OCI-LY7 (cell line): ENCODE results near the gene DCDC2C.

Source experiments
- CTCF ChIP-seq: fragments of 200-600 bp; sonication (generic); conservative IDR thresholded peaks from 2 replicates; pipeline ENCODE4 v1.5.1; 2014; ENCODE audit warnings: mild to moderate bottlenecking, antibody characterized with exemption, low read length, moderate library complexity, mixed read lengths
- EZH2phosphoT487 ChIP-seq: fragments of 200-600 bp; sonication (generic); IDR thresholded peaks from 2 replicates; pipeline ENCODE4 v1.6.1; 2018; ENCODE audit warnings: low read depth, borderline replicate concordance, mild to moderate bottlenecking, mixed run types, antibody characterized with exemption, low read length, moderate library complexity, mixed read lengths

GRCh38 chr2:3745920-3746319 lies 42.5 kb downstream of the DCDC2C start:
- TF ChIP-seq EZH2phosphoT487: no peak
- TF ChIP-seq CTCF: no peak
